Measurements from ENCODE around the gene ARMC10.

GRCh38 chr7:103100348-103100747, 25.4 kb downstream of the ARMC10 start:
- TF ChIP-seq RAD21 (conservative IDR thresholded peaks at IDR 0.05) (no peak), CTCF (IDR thresholded peaks at IDR 0.05; ENCODE audit: poor library complexity, severe bottlenecking) (no peak)
